K562 (cell line): Measurements from ENCODE around the gene ZMPSTE24. TPM values are rescaled to one million over a fixed set of nuclear protein-coding genes. Genes with fewer than 3 reads are reported as not detected.

Source experiments
- CBFB ChIP-seq: sonication (generic); formaldehyde crosslinking; IDR thresholded peaks from 2 replicates; pipeline ENCODE4 v1.4.0; 2020; ENCODE audit warnings: mild to moderate bottlenecking, missing genetic modification reagents
- CBX1 ChIP-seq: sonication (generic); IDR thresholded peaks from 2 replicates; pipeline ENCODE4 v1.6.1; 2016; ENCODE audit warnings: antibody characterized with exemption, low read depth, mild to moderate bottlenecking
- CBX5 ChIP-seq: IDR thresholded peaks from 2 replicates; pipeline ENCODE4 v1.6.1; 2014; ENCODE audit warnings: low read depth, borderline replicate concordance
- FOXK2 ChIP-seq, 2 experiments: fragments of 450-650 bp; IDR thresholded peaks in 1 of 2; conservative IDR thresholded peaks in 1 of 2; 2 replicates each; pipeline ENCODE4 v1.6.1; 2016; ENCODE audit warnings: low read depth in 2 of 2, mild to moderate bottlenecking in 1 of 2
- GABPB1 ChIP-seq: sonication (generic); formaldehyde crosslinking; IDR thresholded peaks from 2 replicates; pipeline ENCODE4 v1.8.0; 2022; ENCODE audit warnings: mild to moderate bottlenecking, missing genetic modification reagents
- GTF2F1 ChIP-seq: IDR thresholded peaks from 2 replicates; pipeline ENCODE4 v1.6.1; 2011; ENCODE audit warnings: low read depth, low read length, improper control_type of control experiment
- LCOR ChIP-seq: sonication (generic); formaldehyde crosslinking; IDR thresholded peaks from 2 replicates; pipeline ENCODE4 v1.8.0; 2022; ENCODE audit warnings: mild to moderate bottlenecking, missing genetic modification reagents
- PCBP2 ChIP-seq: fragments of 200-400 bp; formaldehyde crosslinking; IDR thresholded peaks from 2 replicates; pipeline ENCODE4 v1.6.1; 2018; ENCODE audit warnings: low read length, low read depth, mild to moderate bottlenecking, moderate library complexity; ENCODE audit not compliant: poor library complexity, severe bottlenecking
- PHB ChIP-seq: fragments of 250-450 bp; sonication (Bioruptor Pico); IDR thresholded peaks from 2 replicates; pipeline ENCODE4 v1.5.0; 2021
- ZNF655 ChIP-seq: fragments of 250-450 bp; sonication (Bioruptor Pico); IDR thresholded peaks from 2 replicates; pipeline ENCODE4 v1.5.0; 2021
- polyA plus RNA-seq, 8 experiments: library from polyadenylated mRNA; depleted of rRNA in 4 of 8; stranded (reverse) in 5 of 8; unstranded in 3 of 8; fragments of >200 nt; fragmentation: Nextera tagmentation in 2 of 8; fragmentation: Illumina TruSeq in 1 of 8; extraction: Ambion mirVana in 2 of 8; extraction: Trizol in 1 of 8; gene quantifications; 2 replicates each; pipeline versions ENCODE4 v1.2.1 to v1.2.3, GENCODE V29; 2011 to 2014; ENCODE audit warnings: inconsistent platforms in 1 of 8, missing spikeins in 1 of 8
- total RNA-seq, 7 experiments: library from RNA; depleted of rRNA in 6 of 7; stranded (reverse); fragments of >200 nt in 6 of 7; fragmentation: Illumina TruSeq in 2 of 7; extraction: Trizol in 2 of 7; gene quantifications; 2 replicates each; pipeline versions ENCODE4 v1.2.1 to v1.2.3, GENCODE V29; 2011 to 2021; ENCODE audit warnings: low replicate concordance in 1 of 7
- TF ChIP-seq, protein P1 (sequence below): sonication (generic); formaldehyde crosslinking; IDR thresholded peaks from 2 replicates; pipeline ENCODE4 v1.8.1; 2022; ENCODE audit warnings: missing genetic modification reagents
- TF ChIP-seq, protein P2 (sequence below): IDR thresholded peaks from 2 replicates; pipeline ENCODE4 v1.6.1; 2011; ENCODE audit warnings: borderline replicate concordance, low read depth, mild to moderate bottlenecking, moderate library complexity, low read length; ENCODE audit not compliant: insufficient read depth, poor library complexity, severe bottlenecking

ZMPSTE24 gene
- total and polyA plus RNA-seq, 9 of the 15 experiments (the other 6 are each of a cell fraction or from before 2014, with no cell fraction given): 30.7 to 75.9 (median 64.3) TPM

GRCh38 chr1:40240390-40240789 lies 17.6 kb upstream of the ZMPSTE24 start (continued):
- TF ChIP-seq, protein P1, sequence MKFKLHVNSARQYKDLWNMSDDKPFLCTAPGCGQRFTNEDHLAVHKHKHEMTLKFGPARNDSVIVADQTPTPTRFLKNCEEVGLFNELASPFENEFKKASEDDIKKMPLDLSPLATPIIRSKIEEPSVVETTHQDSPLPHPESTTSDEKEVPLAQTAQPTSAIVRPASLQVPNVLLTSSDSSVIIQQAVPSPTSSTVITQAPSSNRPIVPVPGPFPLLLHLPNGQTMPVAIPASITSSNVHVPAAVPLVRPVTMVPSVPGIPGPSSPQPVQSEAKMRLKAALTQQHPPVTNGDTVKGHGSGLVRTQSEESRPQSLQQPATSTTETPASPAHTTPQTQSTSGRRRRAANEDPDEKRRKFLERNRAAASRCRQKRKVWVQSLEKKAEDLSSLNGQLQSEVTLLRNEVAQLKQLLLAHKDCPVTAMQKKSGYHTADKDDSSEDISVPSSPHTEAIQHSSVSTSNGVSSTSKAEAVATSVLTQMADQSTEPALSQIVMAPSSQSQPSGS (CRISPR knock-in tag): no peak
- TF ChIP-seq CBFB (CRISPR knock-in tag) (no peak), ZNF655 (no peak), GTF2F1 (no peak), CBX1 (no peak), GABPB1 (no peak), FOXK2 (conservative IDR thresholded peaks at IDR 0.05 in 1 of 2, IDR thresholded peaks at IDR 0.05 in 1 of 2; ENCODE audit: low read depth in 2 of 2) (no peak), PCBP2 (no peak), LCOR (CRISPR knock-in tag) (no peak), CBX5 (no peak), PHB (no peak)
- TF ChIP-seq, protein P2, sequence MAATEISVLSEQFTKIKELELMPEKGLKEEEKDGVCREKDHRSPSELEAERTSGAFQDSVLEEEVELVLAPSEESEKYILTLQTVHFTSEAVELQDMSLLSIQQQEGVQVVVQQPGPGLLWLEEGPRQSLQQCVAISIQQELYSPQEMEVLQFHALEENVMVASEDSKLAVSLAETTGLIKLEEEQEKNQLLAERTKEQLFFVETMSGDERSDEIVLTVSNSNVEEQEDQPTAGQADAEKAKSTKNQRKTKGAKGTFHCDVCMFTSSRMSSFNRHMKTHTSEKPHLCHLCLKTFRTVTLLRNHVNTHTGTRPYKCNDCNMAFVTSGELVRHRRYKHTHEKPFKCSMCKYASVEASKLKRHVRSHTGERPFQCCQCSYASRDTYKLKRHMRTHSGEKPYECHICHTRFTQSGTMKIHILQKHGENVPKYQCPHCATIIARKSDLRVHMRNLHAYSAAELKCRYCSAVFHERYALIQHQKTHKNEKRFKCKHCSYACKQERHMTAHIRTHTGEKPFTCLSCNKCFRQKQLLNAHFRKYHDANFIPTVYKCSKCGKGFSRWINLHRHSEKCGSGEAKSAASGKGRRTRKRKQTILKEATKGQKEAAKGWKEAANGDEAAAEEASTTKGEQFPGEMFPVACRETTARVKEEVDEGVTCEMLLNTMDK: no peak
